ENCODE measurements around the gene UBASH3A. TPM values are rescaled to one million over a fixed set of nuclear protein-coding genes. Genes with fewer than 3 reads are reported as not detected.

Gene UBASH3A
- polyA plus RNA-seq, 1 donor (not counting 4 experiments of a cell fraction or from before 2014, with no cell fraction given) = not detected

DNA sequence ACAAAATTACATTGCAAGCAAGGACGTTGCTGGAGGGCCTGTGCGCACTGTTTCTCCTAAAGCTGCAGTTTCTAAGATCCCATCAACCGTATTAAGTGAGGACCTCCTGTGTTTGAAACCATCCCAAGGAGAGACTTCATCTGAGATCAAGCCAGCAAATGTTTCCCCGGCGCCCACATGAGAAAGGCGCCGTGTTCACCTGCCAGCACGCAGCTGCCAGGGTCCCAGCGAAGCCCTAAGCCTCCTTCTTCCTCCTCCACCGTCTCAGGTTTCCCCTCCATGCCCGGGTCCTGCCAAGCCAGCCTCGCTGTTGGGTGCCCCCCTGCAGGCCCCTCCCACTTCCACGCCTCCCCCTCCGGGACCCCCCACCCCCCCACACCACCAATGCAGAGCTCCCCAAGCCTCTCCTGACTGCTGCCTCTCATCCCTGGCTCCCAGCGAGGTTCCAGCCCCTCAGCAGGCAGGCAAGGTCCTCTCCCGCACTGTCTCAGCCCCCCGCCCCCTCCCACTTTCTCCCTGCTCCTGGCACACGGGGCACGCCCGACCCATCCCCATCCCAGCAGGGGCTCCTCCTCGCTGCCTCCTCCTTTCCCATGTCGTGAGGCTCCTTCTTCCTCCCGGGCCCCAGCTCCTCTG lies 28.7 kb upstream of the UBASH3A start:
- H3K79me2 ChIP-seq (ENCODE audit: control insufficient read depth, insufficient read depth, low read length) = no peaks in the 10 kb centered on the region
- H3K27ac ChIP-seq (ENCODE audit: control insufficient read depth, insufficient read depth, low read length) = no peak overlapping the region
- H2AFZ ChIP-seq (ENCODE audit: control insufficient read depth, low read length) = no peak overlapping the region
- H3K9ac ChIP-seq (ENCODE audit: control insufficient read depth, extremely low read depth, insufficient read depth, low read length) = no peak overlapping the region
- no peaks in the 10 kb centered on the region for H4K20me1 ChIP-seq (ENCODE audit: control insufficient read depth, extremely low read depth, insufficient read depth, low read length)
- no peak overlapping the region for H3K4me3 ChIP-seq (ENCODE audit: control insufficient read depth in 2 of 3, extremely low read depth in 1 of 3, insufficient read depth in 2 of 3, low read depth in 1 of 3, low read length in 3 of 3)
- FAIRE-seq = no peak
- H3K36me3 ChIP-seq (ENCODE audit: control insufficient read depth in 2 of 2, extremely low read depth in 1 of 2, insufficient read depth in 2 of 2, low read length in 2 of 2) = no peaks in the 10 kb centered on the region
- H3K4me1 ChIP-seq (ENCODE audit: control insufficient read depth, extremely low read depth, insufficient read depth, low read length) = no peaks in the 10 kb centered on the region
- no peaks in the 10 kb centered on the region for H3K9me3 ChIP-seq (ENCODE audit: control insufficient read depth, low read depth, low read length)
- H3K27me3 ChIP-seq (ENCODE audit: control insufficient read depth, extremely low read depth, insufficient read depth, low read length) = peaks cover 27% of the 10 kb centered on the region
- no peak for TF ChIP-seq EZH2 (IDR thresholded peaks at IDR 0.05; ENCODE audit: low read length)
- TF ChIP-seq, protein P1, sequence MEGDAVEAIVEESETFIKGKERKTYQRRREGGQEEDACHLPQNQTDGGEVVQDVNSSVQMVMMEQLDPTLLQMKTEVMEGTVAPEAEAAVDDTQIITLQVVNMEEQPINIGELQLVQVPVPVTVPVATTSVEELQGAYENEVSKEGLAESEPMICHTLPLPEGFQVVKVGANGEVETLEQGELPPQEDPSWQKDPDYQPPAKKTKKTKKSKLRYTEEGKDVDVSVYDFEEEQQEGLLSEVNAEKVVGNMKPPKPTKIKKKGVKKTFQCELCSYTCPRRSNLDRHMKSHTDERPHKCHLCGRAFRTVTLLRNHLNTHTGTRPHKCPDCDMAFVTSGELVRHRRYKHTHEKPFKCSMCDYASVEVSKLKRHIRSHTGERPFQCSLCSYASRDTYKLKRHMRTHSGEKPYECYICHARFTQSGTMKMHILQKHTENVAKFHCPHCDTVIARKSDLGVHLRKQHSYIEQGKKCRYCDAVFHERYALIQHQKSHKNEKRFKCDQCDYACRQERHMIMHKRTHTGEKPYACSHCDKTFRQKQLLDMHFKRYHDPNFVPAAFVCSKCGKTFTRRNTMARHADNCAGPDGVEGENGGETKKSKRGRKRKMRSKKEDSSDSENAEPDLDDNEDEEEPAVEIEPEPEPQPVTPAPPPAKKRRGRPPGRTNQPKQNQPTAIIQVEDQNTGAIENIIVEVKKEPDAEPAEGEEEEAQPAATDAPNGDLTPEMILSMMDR (optimal IDR thresholded peaks at IDR 0.05 in 1 of 3, IDR thresholded peaks at IDR 0.05 in 1 of 3, conservative IDR thresholded peaks at IDR 0.05 in 1 of 3; ENCODE audit: extremely low read depth in 1 of 3, insufficient read depth in 2 of 3, low read length in 3 of 3) = no peak
- dilution Hi-C loops (cut with MboI; ENCODE audit: extremely low pct_ligation_motif_present, low sequenced_read_pairs) = no loop called here
- DNase-seq (ENCODE audit: low read depth, low spot score) = no peak
- H3K9me1 ChIP-seq (ENCODE audit: control insufficient read depth, extremely low read depth, insufficient read depth, low read length) = no peaks in the 10 kb centered on the region
- H3K4me2 ChIP-seq (ENCODE audit: control insufficient read depth, extremely low read depth, insufficient read depth, low read depth, low read length) = no peak overlapping the region

DNA sequence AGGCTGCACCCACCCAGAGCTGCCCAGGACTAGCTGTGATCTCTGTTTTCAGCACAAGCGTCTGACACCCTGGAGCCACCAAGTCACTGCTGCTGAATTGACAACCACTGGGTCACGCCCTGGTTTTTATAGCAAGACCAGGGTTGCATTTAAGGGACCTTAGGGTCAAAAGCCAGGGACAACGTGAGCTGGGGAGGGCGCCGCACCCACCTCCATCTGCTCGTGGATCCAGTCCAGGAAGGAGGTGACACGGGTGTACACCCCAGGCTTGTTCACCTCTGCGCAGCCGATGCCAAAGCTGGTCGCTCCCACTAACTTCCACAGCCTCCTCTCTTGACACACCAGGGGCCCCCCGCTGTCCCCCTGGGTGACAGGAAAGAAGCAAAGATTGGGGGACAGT lies 28.2 kb upstream of the UBASH3A start:
- Histone ChIP-seq H3K27me3 (ENCODE audit: control insufficient read depth, extremely low read depth, insufficient read depth, low read length) (peaks cover 27% of the 10 kb centered on the region), H3K36me3 (ENCODE audit: control insufficient read depth in 2 of 2, extremely low read depth in 1 of 2, insufficient read depth in 2 of 2, low read length in 2 of 2) (no peaks in the 10 kb centered on the region), H3K27ac (ENCODE audit: control insufficient read depth, insufficient read depth, low read length) (no peak overlapping the region), H4K20me1 (ENCODE audit: control insufficient read depth, extremely low read depth, insufficient read depth, low read length) (no peaks in the 10 kb centered on the region), H3K4me3 (ENCODE audit: control insufficient read depth in 2 of 3, extremely low read depth in 1 of 3, insufficient read depth in 2 of 3, low read depth in 1 of 3, low read length in 3 of 3) (no peak overlapping the region), H3K9me1 (ENCODE audit: control insufficient read depth, extremely low read depth, insufficient read depth, low read length) (no peaks in the 10 kb centered on the region), H3K79me2 (ENCODE audit: control insufficient read depth, insufficient read depth, low read length) (no peaks in the 10 kb centered on the region), H3K9me3 (ENCODE audit: control insufficient read depth, low read depth, low read length) (no peaks in the 10 kb centered on the region), H3K4me2 (ENCODE audit: control insufficient read depth, extremely low read depth, insufficient read depth, low read depth, low read length) (no peak overlapping the region), H2AFZ (ENCODE audit: control insufficient read depth, low read length) (no peak overlapping the region), H3K9ac (ENCODE audit: control insufficient read depth, extremely low read depth, insufficient read depth, low read length) (no peak overlapping the region), H3K4me1 (ENCODE audit: control insufficient read depth, extremely low read depth, insufficient read depth, low read length) (no peaks in the 10 kb centered on the region)
- TF ChIP-seq, protein P1 (optimal IDR thresholded peaks at IDR 0.05 in 1 of 3, IDR thresholded peaks at IDR 0.05 in 1 of 3, conservative IDR thresholded peaks at IDR 0.05 in 1 of 3; ENCODE audit: extremely low read depth in 1 of 3, insufficient read depth in 2 of 3, low read length in 3 of 3) = no peak
- TF ChIP-seq EZH2 (IDR thresholded peaks at IDR 0.05; ENCODE audit: low read length) = no peak
- dilution Hi-C loops (cut with MboI; ENCODE audit: extremely low pct_ligation_motif_present, low sequenced_read_pairs) = no loop called here
- no peak for DNase-seq (ENCODE audit: low read depth, low spot score)
- no peak for FAIRE-seq
